ENCODE results near the gene AGBL4.

AGBL4 gene

GRCh38 chr1:48581270-48581669 is 1442.5 kb downstream of the AGBL4 start:
- DNase-seq (ENCODE audit: low spot score) = no peak

GRCh38 chr1:48576565-48576964 is 1447.2 kb downstream of the AGBL4 start:
- DNase-seq (ENCODE audit: low spot score) = no peak

DNA sequence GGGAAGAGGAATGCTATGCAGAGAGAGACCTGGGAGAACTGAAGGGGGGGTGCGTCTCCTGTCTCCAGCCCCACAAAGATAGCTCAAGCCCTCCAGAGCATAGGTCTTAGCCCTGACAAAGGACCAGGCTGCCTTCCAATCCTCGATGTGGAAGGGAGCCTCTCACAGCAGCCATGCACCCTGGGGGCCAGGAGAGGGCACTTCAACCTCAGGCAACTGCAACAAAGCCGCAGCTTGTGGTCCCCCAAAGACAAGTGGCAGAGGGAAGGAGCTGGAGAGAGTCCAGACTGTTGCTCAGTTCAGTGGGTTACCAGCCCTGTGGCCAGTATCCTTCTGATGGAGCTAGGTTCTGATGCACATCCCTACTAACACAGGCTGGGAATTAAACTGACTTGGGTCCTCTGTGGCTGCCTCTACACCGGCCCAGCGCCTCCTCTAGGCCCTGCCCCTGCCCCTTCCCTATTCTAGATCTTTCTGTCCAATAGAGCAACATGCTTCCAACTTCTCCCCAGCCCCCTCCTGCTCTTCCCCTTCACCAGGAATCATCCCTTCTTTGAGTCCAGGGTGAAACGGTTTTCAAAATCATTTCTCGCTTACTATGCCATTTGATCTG is 1451.0 kb downstream of the AGBL4 start:
- DNase-seq (ENCODE audit: low spot score) = no peak

DNA sequence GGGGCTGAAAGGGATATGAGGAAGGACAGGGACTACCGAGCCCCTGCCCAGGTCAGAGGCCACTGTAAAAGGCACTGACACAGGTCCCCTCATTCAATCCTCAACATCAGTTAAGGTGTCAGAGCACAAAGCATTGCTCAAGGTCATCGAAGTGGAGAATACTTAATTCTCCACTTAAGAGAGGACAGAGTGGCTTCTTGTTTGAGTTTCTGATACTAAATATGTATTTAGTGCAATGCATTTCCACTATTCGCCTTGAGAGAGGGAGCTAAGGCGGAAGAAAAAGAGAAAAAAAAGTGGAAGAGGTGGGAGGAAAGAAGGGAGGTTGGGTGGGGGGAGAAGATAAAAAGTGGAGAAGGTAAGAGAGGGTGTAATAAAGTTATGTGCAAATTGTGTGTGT is 1451.6 kb downstream of the AGBL4 start:
- DNase-seq (ENCODE audit: low spot score) = no peak

- no peak for DNase-seq (ENCODE audit: low spot score)
Measured at GRCh38 chr1:48571303-48571987, 1452.3 kb downstream of the AGBL4 start.

- no peak for DNase-seq (ENCODE audit: low spot score)
Measured at GRCh38 chr1:48570568-48570967, 1453.2 kb downstream of the AGBL4 start.

- DNase-seq (ENCODE audit: low spot score) = no peak
Measured at GRCh38 chr1:48568501-48568900, 1455.3 kb downstream of the AGBL4 start.

GRCh38 chr1:48566492-48566891 is 1457.3 kb downstream of the AGBL4 start:
- DNase-seq (ENCODE audit: low spot score) = no peak

DNA sequence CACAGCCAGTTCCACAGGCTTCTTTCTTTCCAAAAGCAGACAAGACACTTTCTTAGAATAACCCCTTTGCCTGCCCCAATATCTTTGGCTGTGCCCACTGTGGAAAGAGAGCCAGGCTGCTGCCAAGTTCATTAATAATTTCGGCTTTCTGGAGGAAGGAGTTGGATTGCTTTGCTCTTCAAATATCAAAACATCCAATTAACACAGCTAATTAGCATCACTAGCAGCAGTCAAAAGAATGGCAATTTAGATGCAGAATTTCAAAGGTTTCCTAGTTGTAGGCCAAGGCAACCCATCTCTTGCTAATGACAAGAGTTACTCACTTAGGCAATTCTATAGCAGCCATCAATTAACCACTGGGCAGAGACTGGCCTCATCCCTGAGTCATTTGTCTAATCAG is 1460.7 kb downstream of the AGBL4 start:
- DNase-seq (ENCODE audit: low spot score) = no peak

GRCh38 chr1:48561444-48561843 is 1462.3 kb downstream of the AGBL4 start:
- no peak for DNase-seq (ENCODE audit: low spot score)

DNA sequence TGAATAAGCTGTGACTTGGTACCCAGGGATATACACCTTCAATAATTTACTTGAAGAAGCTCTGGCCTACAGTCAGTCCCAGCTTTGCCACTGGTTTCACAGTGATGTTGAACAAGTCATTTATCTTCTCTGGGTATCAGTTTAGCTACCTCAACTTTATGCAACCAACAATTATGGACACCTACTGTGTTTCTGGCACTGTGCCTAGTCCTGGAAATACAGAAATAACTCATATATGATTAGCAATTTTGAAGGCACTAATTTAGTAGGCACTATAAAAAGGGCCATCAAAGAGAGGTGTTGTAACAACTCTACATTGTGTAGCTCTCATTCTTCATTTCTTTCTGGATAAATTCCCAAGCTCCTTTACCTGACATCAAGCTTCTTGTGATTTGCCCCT is 1463.2 kb downstream of the AGBL4 start:
- no peak for DNase-seq (ENCODE audit: low spot score)

DNA sequence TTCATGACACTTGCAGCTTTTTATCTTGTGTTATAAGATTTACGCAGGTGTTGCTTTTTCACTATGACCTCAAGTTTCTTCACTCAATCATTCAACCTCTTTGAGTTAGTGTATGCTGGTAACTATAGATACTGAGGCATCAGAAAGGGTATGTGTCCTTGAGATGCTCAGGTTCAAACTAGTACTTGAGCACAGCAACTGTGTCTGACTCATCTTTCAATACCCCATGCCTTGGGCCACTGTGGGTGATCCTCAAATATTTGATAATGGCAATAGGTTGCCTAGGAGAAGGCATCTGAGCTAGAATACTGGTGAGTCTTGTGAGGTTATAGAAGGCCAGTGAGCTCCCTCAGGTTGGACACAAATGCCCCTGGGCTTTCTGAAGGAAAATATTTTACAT is 1463.6 kb downstream of the AGBL4 start:
- DNase-seq (ENCODE audit: low spot score) = no peak

DNA sequence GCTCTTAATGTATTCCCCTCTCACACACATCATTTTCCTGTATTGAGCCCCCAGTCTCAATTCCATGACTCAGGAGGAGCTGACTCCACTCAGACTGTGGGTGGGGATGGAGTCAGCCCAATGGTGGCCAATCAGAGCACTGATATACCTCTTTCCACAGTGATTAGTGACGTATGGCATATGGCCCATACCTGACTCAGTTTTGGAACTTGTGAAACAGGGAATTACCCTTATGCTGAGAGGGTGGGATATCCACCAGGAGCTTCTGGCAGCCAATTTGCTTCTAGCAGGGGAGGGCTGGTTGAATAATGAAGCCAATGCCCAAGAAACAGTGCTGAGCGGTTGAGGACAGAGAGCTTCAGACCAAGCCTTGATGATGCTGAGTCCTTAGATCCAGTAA is 1465.4 kb downstream of the AGBL4 start:
- DNase-seq (ENCODE audit: low spot score) = no peak

GRCh38 chr1:48556186-48556850 is 1467.4 kb downstream of the AGBL4 start:
- DNase-seq (ENCODE audit: low spot score) = no peak

DNA sequence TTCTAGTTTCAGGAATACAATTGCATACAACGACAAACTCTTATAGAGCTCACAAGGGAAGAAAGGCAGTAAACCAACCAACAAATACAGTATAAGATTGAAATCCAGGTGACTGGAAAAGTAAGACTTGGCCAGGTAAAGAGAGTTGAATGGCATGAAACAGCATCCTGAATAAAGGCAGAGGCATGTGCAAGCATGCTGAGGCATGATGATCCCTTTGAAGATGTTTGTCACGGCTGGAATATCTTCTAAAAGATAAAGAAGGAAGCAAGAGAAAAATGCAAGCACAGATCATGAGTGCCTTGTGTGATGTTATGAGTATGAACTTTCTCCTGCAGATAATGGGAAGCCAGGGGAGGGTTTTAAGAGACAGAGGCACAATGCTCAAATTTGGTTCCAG is 1468.5 kb downstream of the AGBL4 start:
- DNase-seq (ENCODE audit: low spot score) = no peak

GRCh38 chr1:48552903-48553606 is 1470.7 kb downstream of the AGBL4 start:
- no peak for DNase-seq (ENCODE audit: low spot score)

GRCh38 chr1:48552420-48552819 is 1471.3 kb downstream of the AGBL4 start:
- no peak for DNase-seq (ENCODE audit: low spot score)

DNA sequence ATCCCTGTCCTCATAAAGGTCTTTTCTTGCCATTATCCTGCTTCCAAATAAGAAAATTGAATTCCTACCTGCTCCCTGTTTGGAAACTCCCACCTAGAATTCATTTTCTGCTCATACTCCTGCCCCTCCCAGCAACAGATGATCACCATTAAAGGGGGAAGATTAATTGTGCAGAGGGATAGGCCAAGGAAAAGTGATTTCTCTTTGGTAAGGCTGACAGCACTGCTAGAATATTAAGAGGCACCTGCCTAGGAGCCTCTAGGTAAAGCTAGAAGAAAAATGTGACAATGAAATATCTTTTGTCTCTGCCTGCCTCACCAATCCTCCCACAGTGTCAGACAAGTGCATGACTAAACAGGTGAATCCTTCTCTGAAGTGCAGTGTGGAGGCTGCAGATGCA is 1474.8 kb downstream of the AGBL4 start:
- no peak for DNase-seq (ENCODE audit: low spot score)

DNA sequence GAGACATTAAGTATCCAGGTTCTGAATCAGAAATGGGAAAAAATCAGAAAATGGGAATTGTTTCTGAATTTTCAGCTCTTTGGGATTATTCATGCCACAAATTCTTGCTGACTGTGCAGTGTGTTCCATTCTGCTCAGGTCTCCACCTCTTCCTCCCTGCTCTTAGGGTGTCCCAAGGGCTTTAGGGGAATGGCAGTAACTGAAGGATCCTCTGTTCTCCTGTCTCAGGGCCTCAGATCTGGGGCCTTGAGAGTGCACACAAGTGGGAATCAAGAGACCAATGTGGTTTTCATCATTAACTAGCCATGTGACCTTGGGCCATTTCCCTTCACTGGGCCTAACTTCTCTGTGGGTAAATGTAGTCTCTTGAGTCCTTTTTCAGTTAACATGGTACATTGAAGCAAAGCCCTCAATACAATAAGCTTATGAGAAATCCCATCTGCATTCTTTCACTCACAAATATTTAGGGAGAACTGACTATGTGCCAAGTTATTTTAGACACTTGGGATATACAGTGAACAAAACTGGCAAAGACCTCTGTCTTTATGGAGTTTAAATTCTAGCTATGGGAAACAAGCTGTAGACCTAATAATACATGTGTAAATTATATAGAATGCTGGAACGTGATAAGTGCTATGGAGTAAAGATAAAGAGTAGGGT is 1476.1 kb downstream of the AGBL4 start:
- no peak for DNase-seq (ENCODE audit: low spot score)

DNA sequence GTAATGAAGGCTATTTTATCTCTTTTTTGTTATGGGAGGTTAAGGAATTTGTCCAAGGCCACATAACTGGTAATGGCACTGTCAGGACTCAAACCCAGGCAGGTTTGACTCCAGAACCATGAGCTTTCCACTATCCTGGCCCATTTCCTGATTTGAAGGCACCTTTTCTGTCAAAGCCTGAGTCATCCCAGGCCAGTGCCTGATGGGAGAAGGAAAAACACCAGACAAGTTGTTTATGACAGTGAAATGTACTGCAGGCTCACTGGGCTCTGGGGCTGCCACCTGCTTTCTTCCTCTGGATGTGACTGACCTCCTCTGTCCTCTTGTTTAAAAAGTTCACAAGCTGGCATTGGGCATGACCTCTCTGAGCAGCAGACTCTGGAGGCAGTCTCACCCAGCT is 1479.9 kb downstream of the AGBL4 start:
- no peak for DNase-seq (ENCODE audit: low spot score)

GRCh38 chr1:48540587-48540986 is 1483.2 kb downstream of the AGBL4 start:
- DNase-seq (ENCODE audit: low spot score) = no peak

DNA sequence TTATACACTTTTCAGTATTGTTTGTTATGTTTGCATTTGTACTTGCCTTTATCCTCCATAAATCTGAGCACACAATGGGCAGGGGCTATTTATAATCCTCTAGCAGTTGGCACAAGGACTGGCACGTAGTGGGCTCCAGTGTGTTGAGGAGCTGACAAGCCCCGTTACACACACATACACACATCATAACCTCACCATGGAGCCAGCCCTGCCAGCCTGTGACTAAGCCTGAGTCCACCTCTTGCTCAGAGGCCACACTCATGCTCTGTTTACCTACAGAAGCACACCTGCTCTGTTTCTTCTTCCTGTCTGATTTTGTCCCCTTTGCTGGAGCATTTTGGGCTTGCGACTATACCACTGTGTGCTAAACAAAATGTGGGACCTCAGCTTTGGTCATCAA is 1487.3 kb downstream of the AGBL4 start:
- DNase-seq (ENCODE audit: low spot score) = no peak

All from CD4-positive, alpha-beta T cell treated with Interleukin-2 at 100 ng/mL for 4 hours (primary cell).